H9 (cell line): ENCODE results near the gene CFAP99. TPM values are rescaled to one million over a fixed set of nuclear protein-coding genes. Genes with fewer than 3 reads are reported as not detected.

ENCODE experiments used
- DNase-seq: peaks from one replicate; pipeline ENCODE4 v3.0.0-alpha.2; 2017
- H2AFZ ChIP-seq: one replicate; pipeline ENCODE4 v1.6.1; 2013; ENCODE audit warnings: mild to moderate bottlenecking, low read length, control low read depth, moderate library complexity
- H2AK5ac ChIP-seq: 2 replicates; pipeline ENCODE4 v1.6.1; 2013; ENCODE audit warnings: low read length, control low read depth, mixed read lengths; ENCODE audit not compliant: insufficient read length
- H2BK120ac ChIP-seq: one replicate; pipeline ENCODE4 v1.6.1; 2013; ENCODE audit warnings: low read depth, mild to moderate bottlenecking, low read length, control low read depth, inconsistent platforms; ENCODE audit not compliant: poor library complexity, severe bottlenecking
- H2BK12ac ChIP-seq: 2 replicates; pipeline ENCODE4 v1.6.1; 2013; ENCODE audit warnings: low read length, control low read depth, mixed read lengths, low read depth; ENCODE audit not compliant: insufficient read length
- H2BK15ac ChIP-seq: 2 replicates; pipeline ENCODE4 v1.6.1; 2013; ENCODE audit warnings: low read depth, low read length, control low read depth
- H2BK20ac ChIP-seq: one replicate; pipeline ENCODE4 v1.6.1; 2013; ENCODE audit warnings: low read depth, mild to moderate bottlenecking, low read length, control low read depth, inconsistent platforms; ENCODE audit not compliant: poor library complexity, severe bottlenecking
- H2BK5ac ChIP-seq: 2 replicates; pipeline ENCODE4 v1.6.1; 2013; ENCODE audit warnings: low read length, control low read depth, mixed read lengths; ENCODE audit not compliant: insufficient read length
- H3K14ac ChIP-seq: 2 replicates; pipeline ENCODE4 v1.6.1; 2013; ENCODE audit warnings: low read length, control low read depth; ENCODE audit not compliant: insufficient read depth
- H3K18ac ChIP-seq: 2 replicates; pipeline ENCODE4 v1.6.1; 2013; ENCODE audit warnings: low read depth, mild to moderate bottlenecking, mixed read lengths, low read length, control low read depth; ENCODE audit not compliant: insufficient read length
- H3K23ac ChIP-seq: 2 replicates; pipeline ENCODE4 v1.6.1; 2013; ENCODE audit warnings: low read length, control low read depth, mixed read lengths, low read depth; ENCODE audit not compliant: insufficient read length
- H3K23me2 ChIP-seq: 2 replicates; pipeline ENCODE4 v1.6.1; 2013; ENCODE audit warnings: low read depth, mild to moderate bottlenecking, mixed read lengths, low read length, control low read depth; ENCODE audit not compliant: insufficient read length, poor library complexity, severe bottlenecking
- H3K27ac ChIP-seq: 2 replicates; pipeline ENCODE4 v1.5.1; 2013; ENCODE audit warnings: low read length, control low read depth, mixed read lengths, low read depth; ENCODE audit not compliant: insufficient read length
- H3K27me3 ChIP-seq: 2 replicates; pipeline ENCODE4 v1.6.1; 2013; ENCODE audit warnings: low read length, control low read depth, inconsistent platforms; ENCODE audit not compliant: insufficient read depth
- H3K4ac ChIP-seq: 2 replicates; pipeline ENCODE4 v1.6.1; 2013; ENCODE audit warnings: low read depth, mild to moderate bottlenecking, control low read depth, inconsistent platforms, low read length, moderate library complexity
- H3K4me1 ChIP-seq: 2 replicates; pipeline ENCODE4 v1.6.1; 2013; ENCODE audit warnings: low read length, control low read depth, inconsistent platforms; ENCODE audit not compliant: insufficient read depth
- H3K4me2 ChIP-seq: 2 replicates; pipeline ENCODE4 v1.6.1; 2013; ENCODE audit warnings: low read length, control low read depth, mixed read lengths; ENCODE audit not compliant: insufficient read length, insufficient read depth
- H3K56ac ChIP-seq: 2 replicates; pipeline ENCODE4 v1.6.1; 2013; ENCODE audit warnings: low read depth, mild to moderate bottlenecking, mixed read lengths, low read length, control low read depth; ENCODE audit not compliant: insufficient read length
- H3K79me1 ChIP-seq: 2 replicates; pipeline ENCODE4 v1.6.1; 2013; ENCODE audit warnings: low read depth, mild to moderate bottlenecking, moderate library complexity, low read length, control low read depth, inconsistent platforms; ENCODE audit not compliant: insufficient read depth, poor library complexity, severe bottlenecking
- H3K79me2 ChIP-seq: 2 replicates; pipeline ENCODE4 v1.6.1; 2013; ENCODE audit warnings: low read length, control low read depth, inconsistent platforms; ENCODE audit not compliant: insufficient read depth
- H3K9ac ChIP-seq: 2 replicates; pipeline ENCODE4 v1.6.1; 2013; ENCODE audit warnings: low read length, control low read depth, mixed read lengths; ENCODE audit not compliant: insufficient read length; ENCODE audit errors: extremely low read depth
- H3K9me3 ChIP-seq: one replicate; pipeline ENCODE4 v1.6.1; 2013; ENCODE audit warnings: low read depth, low read length, inconsistent platforms; ENCODE audit not compliant: control insufficient read depth
- H3T11ph ChIP-seq: one replicate; pipeline ENCODE4 v1.6.1; 2013; ENCODE audit warnings: mild to moderate bottlenecking, low read length, control low read depth, inconsistent platforms
- H4K20me1 ChIP-seq: one replicate; pipeline ENCODE4 v1.6.1; 2013; ENCODE audit not compliant: control insufficient read depth, insufficient read length, insufficient read depth
- H4K5ac ChIP-seq: 2 replicates; pipeline ENCODE4 v1.6.1; 2013; ENCODE audit warnings: low read depth, mild to moderate bottlenecking, mixed read lengths, low read length, control low read depth; ENCODE audit not compliant: insufficient read length
- H4K8ac ChIP-seq: replicated peaks from 2 replicates; pipeline ENCODE4 v1.6.1; 2013; ENCODE audit warnings: low read length, control low read depth, mixed read lengths, low read depth; ENCODE audit not compliant: insufficient read length
- H4K91ac ChIP-seq: 2 replicates; pipeline ENCODE4 v1.6.1; 2013; ENCODE audit warnings: low read depth, mild to moderate bottlenecking, moderate library complexity, mixed read lengths, low read length, control low read depth; ENCODE audit not compliant: insufficient read length
- H3K27ac Mint-ChIP-seq, 3 experiments: 2 replicates in 2 of 3; 3 replicates in 1 of 3; pipeline ENCODE4 v1.8.0; 2020 to 2021; ENCODE audit warnings: mixed read lengths in 3 of 3, mild to moderate bottlenecking in 1 of 3, moderate library complexity in 1 of 3
- H3K27me3 Mint-ChIP-seq: 2 replicates; pipeline ENCODE4 v1.8.0; 2021; ENCODE audit warnings: low read depth, mild to moderate bottlenecking, moderate library complexity, mixed read lengths
- H3K36me3 Mint-ChIP-seq, 3 experiments: 2 replicates in 2 of 3; 3 replicates in 1 of 3; pipeline ENCODE4 v1.8.0; 2020 to 2021; ENCODE audit warnings: low read depth in 3 of 3, mixed read lengths in 3 of 3; ENCODE audit not compliant: insufficient read depth in 1 of 3
- H3K4me1 Mint-ChIP-seq, 2 experiments: 2 replicates each; pipeline ENCODE4 v1.8.0; 2020; ENCODE audit warnings: mixed read lengths in 2 of 2
- H3K4me3 Mint-ChIP-seq, 2 experiments: 2 replicates in 1 of 2; 3 replicates in 1 of 2; pipeline ENCODE4 v1.8.0; 2020 to 2021; ENCODE audit warnings: mild to moderate bottlenecking in 2 of 2, mixed read lengths in 2 of 2, moderate library complexity in 1 of 2
- H3K9me3 Mint-ChIP-seq, 2 experiments: 2 replicates in 1 of 2; 3 replicates in 1 of 2; pipeline ENCODE4 v1.8.0; 2020; ENCODE audit warnings: mild to moderate bottlenecking in 2 of 2, mixed read lengths in 2 of 2, moderate library complexity in 1 of 2
- CTCF ChIP-seq: fragments of 200-600 bp; sonication (generic); conservative IDR thresholded peaks from 3 replicates; pipeline ENCODE4 v1.8.0; 2021; ENCODE audit warnings: antibody characterized with exemption, mild to moderate bottlenecking
- WGBS: extraction: QIAGEN DNeasy Blood & Tissue Kit; methylation state at CpG from one replicate; pipeline ENCODE4 v1.1.7; 2013; ENCODE audit warnings: missing lambda C conversion rate, low lambda C conversion rate, mixed read lengths; ENCODE audit not compliant: insufficient read length; ENCODE audit errors: extremely low coverage; 5-methylcytosine and 5-hydroxymethylcytosine counted together
- total RNA-seq: library from RNA; stranded (reverse); gene quantifications from 2 replicates; pipeline ENCODE4 v1.2.1, GENCODE V29; 2021

The CFAP99 gene
- total RNA-seq, 1 experiment from 2014 or later: 0.35 TPM

- peak overlapping the region; percentile 84 to 99 (median 95); a peak in 6 of 7 replicates for H3K27ac Mint-ChIP-seq
Observed at GRCh38 chr4:2469192-2469984, 50.6 kb downstream of the CFAP99 start.

More at GRCh38 chr4:2469192-2469984, 50.6 kb downstream of the CFAP99 start:
- WGBS: no CpG with 5 or more reads among the region's 78 CpGs
- Histone ChIP-seq H4K5ac (no peak overlapping the region), H3K4ac (no peak overlapping the region; the same call in 1 of the 2 replicates), H3T11ph (no peak overlapping the region), H3K23ac (no peak overlapping the region), H2BK20ac (no peak overlapping the region), H2BK15ac (no peak overlapping the region), H3K14ac (peak overlapping the region; percentile 77), H2BK120ac (no peak overlapping the region), H3K4me1 (peaks cover 2% of the 10 kb centered on the region; the same call in 1 of the 2 replicates), H3K79me1 (peaks cover 3% of the 10 kb centered on the region), H3K79me2 (peaks cover 49% of the 10 kb centered on the region), H2AK5ac (no peak overlapping the region), H2BK5ac (no peak overlapping the region), H3K27me3 (no peaks in the 10 kb centered on the region), H3K18ac (peak overlapping the region; percentile 59), H3K9me3 (no peaks in the 10 kb centered on the region), H2AFZ (no peak overlapping the region), H3K4me2 (peak overlapping the region; percentile 99), H3K27ac (no peak overlapping the region), H4K91ac (no peak overlapping the region), H4K8ac (no peak overlapping the region), H3K9ac (peak overlapping the region; percentile 89), H2BK12ac (no peak overlapping the region), H3K56ac (no peak overlapping the region), H3K23me2 (peaks cover 15% of the 10 kb centered on the region), H4K20me1 (no peaks in the 10 kb centered on the region)
- no peaks in the 10 kb centered on the region for H3K9me3 Mint-ChIP-seq
- peaks cover 8% of the 10 kb centered on the region for H3K27me3 Mint-ChIP-seq
- peak overlapping the region; percentile 95 to 98 for H3K4me3 Mint-ChIP-seq
- peak; percentile 54 for DNase-seq
- peaks cover 26 to 28% of the 10 kb centered on the region in 2 experiments for H3K4me1 Mint-ChIP-seq
- peaks cover 38 to 50% (median 47%) of the 10 kb centered on the region in 3 experiments for H3K36me3 Mint-ChIP-seq
- TF ChIP-seq CTCF: no peak
